Esophagus squamous epithelium (tissue), 4 donors: ENCODE results near the gene B4GALNT2.

Source experiments
- POLR2A ChIP-seq, 4 donors: fragments of 450-650 bp; IDR thresholded peaks; one replicate each; pipeline ENCODE4 v1.6.1; 2017; ENCODE audit warnings: antibody characterized with exemption in 4 of 4, mild to moderate bottlenecking in 4 of 4, moderate library complexity in 3 of 4
- TF ChIP-seq, protein P1 (sequence below), 6 experiments: fragments of 450-650 bp in 4 of 6; fragments of 200-600 bp in 2 of 6; sonication (generic) in 2 of 6; IDR thresholded peaks; one replicate each; pipeline ENCODE4 v1.5.1; 2016 to 2019; ENCODE audit warnings: antibody characterized with exemption in 6 of 6, mild to moderate bottlenecking in 4 of 6, moderate library complexity in 4 of 6

- TF ChIP-seq, protein P1, sequence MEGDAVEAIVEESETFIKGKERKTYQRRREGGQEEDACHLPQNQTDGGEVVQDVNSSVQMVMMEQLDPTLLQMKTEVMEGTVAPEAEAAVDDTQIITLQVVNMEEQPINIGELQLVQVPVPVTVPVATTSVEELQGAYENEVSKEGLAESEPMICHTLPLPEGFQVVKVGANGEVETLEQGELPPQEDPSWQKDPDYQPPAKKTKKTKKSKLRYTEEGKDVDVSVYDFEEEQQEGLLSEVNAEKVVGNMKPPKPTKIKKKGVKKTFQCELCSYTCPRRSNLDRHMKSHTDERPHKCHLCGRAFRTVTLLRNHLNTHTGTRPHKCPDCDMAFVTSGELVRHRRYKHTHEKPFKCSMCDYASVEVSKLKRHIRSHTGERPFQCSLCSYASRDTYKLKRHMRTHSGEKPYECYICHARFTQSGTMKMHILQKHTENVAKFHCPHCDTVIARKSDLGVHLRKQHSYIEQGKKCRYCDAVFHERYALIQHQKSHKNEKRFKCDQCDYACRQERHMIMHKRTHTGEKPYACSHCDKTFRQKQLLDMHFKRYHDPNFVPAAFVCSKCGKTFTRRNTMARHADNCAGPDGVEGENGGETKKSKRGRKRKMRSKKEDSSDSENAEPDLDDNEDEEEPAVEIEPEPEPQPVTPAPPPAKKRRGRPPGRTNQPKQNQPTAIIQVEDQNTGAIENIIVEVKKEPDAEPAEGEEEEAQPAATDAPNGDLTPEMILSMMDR (IDR thresholded peaks at IDR 0.05) = no peak
- TF ChIP-seq POLR2A (IDR thresholded peaks at IDR 0.05) = no peak
Observed at GRCh38 chr17:49214676-49215360, 82.2 kb downstream of the B4GALNT2 start.
